ENCODE data around the gene PFDN4. TPM values are rescaled to one million over a fixed set of nuclear protein-coding genes. Genes with fewer than 3 reads are reported as not detected.

Gene PFDN4
- total RNA-seq, 1 donor from 2014 or later = 143 TPM

DNA sequence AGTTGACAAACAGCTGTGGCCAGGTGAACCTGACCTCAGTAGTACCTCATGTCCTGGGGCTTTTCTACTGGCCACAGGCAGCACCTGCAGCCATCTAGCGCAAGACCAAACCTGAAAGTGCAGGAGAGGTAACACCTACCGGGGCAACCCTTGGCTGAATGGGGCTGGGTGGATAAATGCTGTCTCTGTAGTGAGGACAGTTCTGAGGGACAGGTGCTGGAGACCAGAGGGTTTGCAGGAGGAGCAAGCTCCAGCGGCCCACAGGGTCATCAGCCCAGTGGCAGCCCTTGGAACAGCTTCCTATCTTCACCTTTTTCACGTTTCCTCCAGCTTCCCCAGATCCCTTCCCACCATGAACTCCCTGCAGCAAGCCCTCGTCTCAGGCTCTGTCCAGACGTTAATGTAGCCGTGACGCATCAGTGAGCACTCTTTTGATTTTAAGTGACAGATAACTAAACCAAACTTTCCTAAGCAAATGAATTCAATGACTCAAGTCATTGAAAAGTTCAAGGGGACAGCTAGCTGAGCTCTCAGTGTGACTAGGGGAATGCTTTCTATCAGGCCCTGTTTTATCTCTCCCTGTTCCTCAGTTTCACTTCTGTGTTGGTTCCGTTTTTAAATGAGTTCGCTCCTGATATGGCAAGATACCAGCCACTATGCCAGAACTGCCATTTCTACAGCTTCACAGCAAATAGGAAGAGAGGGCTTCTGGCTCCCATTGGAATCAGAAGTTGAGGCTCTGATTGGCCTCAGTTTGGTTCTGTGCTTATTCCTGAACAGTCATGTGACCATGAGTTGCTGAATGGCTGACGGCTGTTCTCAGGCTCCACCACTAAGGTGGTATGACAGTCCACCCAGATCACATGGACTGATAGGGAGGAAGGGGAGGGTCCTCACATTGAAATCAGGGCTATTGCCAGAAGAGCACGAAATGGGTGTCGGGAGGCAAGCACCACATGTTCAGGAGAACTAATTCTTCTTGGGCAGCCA lies 12.1 kb upstream of the PFDN4 start:
- TF ChIP-seq, protein P1, sequence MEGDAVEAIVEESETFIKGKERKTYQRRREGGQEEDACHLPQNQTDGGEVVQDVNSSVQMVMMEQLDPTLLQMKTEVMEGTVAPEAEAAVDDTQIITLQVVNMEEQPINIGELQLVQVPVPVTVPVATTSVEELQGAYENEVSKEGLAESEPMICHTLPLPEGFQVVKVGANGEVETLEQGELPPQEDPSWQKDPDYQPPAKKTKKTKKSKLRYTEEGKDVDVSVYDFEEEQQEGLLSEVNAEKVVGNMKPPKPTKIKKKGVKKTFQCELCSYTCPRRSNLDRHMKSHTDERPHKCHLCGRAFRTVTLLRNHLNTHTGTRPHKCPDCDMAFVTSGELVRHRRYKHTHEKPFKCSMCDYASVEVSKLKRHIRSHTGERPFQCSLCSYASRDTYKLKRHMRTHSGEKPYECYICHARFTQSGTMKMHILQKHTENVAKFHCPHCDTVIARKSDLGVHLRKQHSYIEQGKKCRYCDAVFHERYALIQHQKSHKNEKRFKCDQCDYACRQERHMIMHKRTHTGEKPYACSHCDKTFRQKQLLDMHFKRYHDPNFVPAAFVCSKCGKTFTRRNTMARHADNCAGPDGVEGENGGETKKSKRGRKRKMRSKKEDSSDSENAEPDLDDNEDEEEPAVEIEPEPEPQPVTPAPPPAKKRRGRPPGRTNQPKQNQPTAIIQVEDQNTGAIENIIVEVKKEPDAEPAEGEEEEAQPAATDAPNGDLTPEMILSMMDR (IDR thresholded peaks at IDR 0.05; ENCODE audit: insufficient read depth, low read length, poor library complexity, severe bottlenecking) = no peak
- Histone ChIP-seq H3K27me3 (ENCODE audit: control insufficient read depth, insufficient read depth, low read length) (no peaks in the 10 kb centered on the region), H3K36me3 (ENCODE audit: control insufficient read depth, insufficient read depth, low read length) (no peaks in the 10 kb centered on the region), H3K4me3 (ENCODE audit: low read depth, low read length) (no peak overlapping the region)
- no peak for DNase-seq (ENCODE audit: low read depth)

GRCh38 chr20:54197621-54198604 lies 10.0 kb upstream of the PFDN4 start:
- Histone ChIP-seq H3K27me3 (ENCODE audit: control insufficient read depth, insufficient read depth, low read length) (no peaks in the 10 kb centered on the region), H3K36me3 (ENCODE audit: control insufficient read depth, insufficient read depth, low read length) (no peaks in the 10 kb centered on the region), H3K4me3 (ENCODE audit: low read depth, low read length) (no peak overlapping the region)
- no peak for DNase-seq (ENCODE audit: low read depth)
- TF ChIP-seq, protein P1 (IDR thresholded peaks at IDR 0.05; ENCODE audit: insufficient read depth, low read length, poor library complexity, severe bottlenecking) = peak; percentile 48

DNA sequence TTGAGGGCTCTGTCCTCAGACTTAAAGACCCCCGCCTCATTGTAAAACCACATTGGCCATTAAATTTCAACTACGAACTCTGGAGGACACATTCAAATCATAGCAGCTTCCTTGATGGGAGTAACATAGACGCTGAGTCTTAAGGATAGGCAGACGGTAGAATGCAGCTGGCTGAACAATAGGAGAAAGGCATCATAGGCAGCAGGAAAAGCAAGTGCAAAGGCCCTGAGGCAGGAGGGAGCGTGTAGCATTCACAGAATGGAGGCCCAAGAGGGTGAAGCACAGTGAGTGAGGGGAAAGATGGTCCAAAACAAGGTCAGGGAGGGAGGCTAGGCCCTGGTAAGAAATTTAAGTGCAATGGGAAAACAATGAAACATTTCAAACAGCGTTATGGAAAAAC lies 8.6 kb upstream of the PFDN4 start:
- H3K27me3 ChIP-seq (ENCODE audit: control insufficient read depth, insufficient read depth, low read length) = no peaks in the 10 kb centered on the region
- H3K36me3 ChIP-seq (ENCODE audit: control insufficient read depth, insufficient read depth, low read length) = no peaks in the 10 kb centered on the region
- TF ChIP-seq, protein P1 (IDR thresholded peaks at IDR 0.05; ENCODE audit: insufficient read depth, low read length, poor library complexity, severe bottlenecking) = no peak
- no peak overlapping the region for H3K4me3 ChIP-seq (ENCODE audit: low read depth, low read length)
- DNase-seq (ENCODE audit: low read depth) = no peak

- no peaks in the 10 kb centered on the region for H3K27me3 ChIP-seq (ENCODE audit: control insufficient read depth, insufficient read depth, low read length)
- no peak overlapping the region for H3K4me3 ChIP-seq (ENCODE audit: low read depth, low read length)
- no peaks in the 10 kb centered on the region for H3K36me3 ChIP-seq (ENCODE audit: control insufficient read depth, insufficient read depth, low read length)
- DNase-seq (ENCODE audit: low read depth) = no peak
- TF ChIP-seq, protein P1 (IDR thresholded peaks at IDR 0.05; ENCODE audit: insufficient read depth, low read length, poor library complexity, severe bottlenecking) = peak; percentile 91
Observed at GRCh38 chr20:54199721-54200176, 8.1 kb upstream of the PFDN4 start.

- Histone ChIP-seq H3K4me3 (ENCODE audit: low read depth, low read length) (no peak overlapping the region), H3K36me3 (ENCODE audit: control insufficient read depth, insufficient read depth, low read length) (no peaks in the 10 kb centered on the region), H3K27me3 (ENCODE audit: control insufficient read depth, insufficient read depth, low read length) (no peaks in the 10 kb centered on the region)
- TF ChIP-seq, protein P1 (IDR thresholded peaks at IDR 0.05; ENCODE audit: insufficient read depth, low read length, poor library complexity, severe bottlenecking) = no peak
- DNase-seq (ENCODE audit: low read depth) = no peak
Observed at GRCh38 chr20:54200487-54201267, 7.2 kb upstream of the PFDN4 start.

Measured in kidney epithelial cell (primary cell).